ENCODE measurements around the gene SHC3.

- TF ChIP-seq CTCF (conservative IDR thresholded peaks at IDR 0.05; ENCODE audit: low read depth, low read length) (no peak), POLR2A (IDR thresholded peaks at IDR 0.05; ENCODE audit: low read depth, low read length) (no peak), RFX5 (IDR thresholded peaks at IDR 0.05; ENCODE audit: low read depth, low read length) (no peak), RCOR1 (IDR thresholded peaks at IDR 0.05; ENCODE audit: insufficient replicate concordance, low read length) (no peak), SMC3 (IDR thresholded peaks at IDR 0.05; ENCODE audit: low read depth, low read length) (no peak), USF2 (IDR thresholded peaks at IDR 0.05; ENCODE audit: low read depth, low read length) (no peak), CEBPB (IDR thresholded peaks at IDR 0.05; ENCODE audit: low read depth, low read length) (no peak), CHD1 (IDR thresholded peaks at IDR 0.05; ENCODE audit: low read depth, low read length) (no peak), NFE2L2 (IDR thresholded peaks at IDR 0.05; ENCODE audit: low read depth, low read length) (no peak), ELK1 (IDR thresholded peaks at IDR 0.05; ENCODE audit: borderline replicate concordance, low read depth, low read length) (no peak)
Measured at GRCh38 chr9:89048616-89049015, 130.0 kb downstream of the SHC3 start.
